Sigmoid colon (tissue), 4 donors: ENCODE measurements around the gene NSUN4.
"Not testable (repeated sequence)": the region's sequence is repeated elsewhere in the genome, so short reads cannot be mapped to it uniquely, and the experiment has no call there.

ENCODE experiments used
- CTCF ChIP-seq, 4 experiments: fragments of 450-650 bp in 3 of 4; fragments of 200-600 bp in 1 of 4; IDR thresholded peaks; one replicate each; pipeline ENCODE4 v1.5.1; 2016 to 2019; ENCODE audit warnings: antibody characterized with exemption in 4 of 4, mild to moderate bottlenecking in 3 of 4, moderate library complexity in 2 of 4
- EP300 ChIP-seq, 4 donors: sonication (generic); formaldehyde crosslinking; IDR thresholded peaks; one replicate each; pipeline ENCODE4 v1.6.1; 2017; ENCODE audit warnings: antibody characterized with exemption in 4 of 4
- POLR2A ChIP-seq, 2 donors: fragments of 450-650 bp; IDR thresholded peaks; one replicate each; pipeline ENCODE4 v1.6.1; 2016; ENCODE audit warnings: antibody characterized with exemption in 2 of 2, mild to moderate bottlenecking in 2 of 2, moderate library complexity in 2 of 2
- POLR2AphosphoS5 ChIP-seq, 4 donors: sonication (generic); formaldehyde crosslinking; IDR thresholded peaks; one replicate each; pipeline ENCODE4 v1.6.1; 2017; ENCODE audit warnings: antibody characterized with exemption in 4 of 4

GRCh38 chr1:46322191-46322590 lies 18.4 kb upstream of the NSUN4 start:
- not testable (repeated sequence) for TF ChIP-seq CTCF, POLR2A, POLR2AphosphoS5, EP300 (IDR thresholded peaks at IDR 0.05)
